HG03139 (cell line): ENCODE data around the gene TBC1D4.
A peak's percentile ranks its signal among the peaks of the same experiment; 100 is the strongest.

Experiments used
- ATAC-seq: cut with Tn5 transposase; IDR thresholded peaks from one replicate; pipeline ENCODE4 v1.9.1; 2021; ENCODE audit not compliant: unreplicated experiment

TBC1D4 gene

DNA sequence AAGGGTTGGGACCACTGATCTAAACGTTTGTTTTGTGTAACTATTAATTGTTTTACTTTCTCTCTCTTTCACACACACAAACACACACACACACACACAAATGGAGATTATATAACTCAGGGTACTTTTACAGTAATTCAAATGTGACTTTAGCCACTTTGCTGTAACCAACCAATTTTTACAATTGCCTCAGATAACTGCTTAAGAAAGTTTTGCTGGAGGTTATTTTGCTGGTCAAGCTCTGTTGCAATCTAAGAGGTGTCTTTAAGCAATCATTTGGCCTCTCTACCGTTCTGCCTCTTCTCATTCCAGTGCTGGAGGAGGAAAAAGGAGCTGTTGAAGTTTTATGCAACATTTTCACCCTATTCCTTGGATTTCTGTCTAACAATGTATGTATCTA is 63.0 kb downstream of the TBC1D4 start:
- ATAC-seq = no peak

DNA sequence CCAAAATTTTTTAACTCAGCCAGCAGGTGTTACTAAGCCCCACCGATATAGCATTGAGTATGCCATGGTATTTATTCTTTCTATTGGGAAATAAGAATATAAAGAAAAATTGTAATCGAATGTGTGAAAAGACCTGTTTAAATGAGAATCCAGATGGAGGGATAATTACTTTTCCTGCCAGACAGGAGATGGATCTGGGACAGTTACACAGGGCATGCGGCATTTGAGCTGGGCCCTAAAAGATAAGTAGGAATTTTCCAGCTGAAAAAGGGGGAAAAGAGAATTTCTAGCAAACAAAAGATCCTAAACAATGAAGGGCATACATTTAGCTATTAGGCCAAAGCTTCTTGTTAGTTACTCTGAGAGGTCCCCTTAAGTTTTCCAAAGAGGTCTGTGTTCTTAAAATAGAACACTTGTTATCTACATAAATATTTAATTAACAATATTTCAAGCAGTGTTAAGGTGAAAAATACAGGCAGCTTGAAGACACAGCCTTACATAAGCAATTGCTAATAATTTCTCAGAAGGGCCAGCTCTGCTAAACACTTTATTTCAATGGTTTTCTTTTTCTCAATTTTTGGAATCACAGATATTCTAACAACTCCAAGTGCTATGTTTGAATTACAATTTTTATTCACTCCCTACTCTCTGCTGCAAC is 63.7 kb downstream of the TBC1D4 start:
- ATAC-seq = no peak

DNA sequence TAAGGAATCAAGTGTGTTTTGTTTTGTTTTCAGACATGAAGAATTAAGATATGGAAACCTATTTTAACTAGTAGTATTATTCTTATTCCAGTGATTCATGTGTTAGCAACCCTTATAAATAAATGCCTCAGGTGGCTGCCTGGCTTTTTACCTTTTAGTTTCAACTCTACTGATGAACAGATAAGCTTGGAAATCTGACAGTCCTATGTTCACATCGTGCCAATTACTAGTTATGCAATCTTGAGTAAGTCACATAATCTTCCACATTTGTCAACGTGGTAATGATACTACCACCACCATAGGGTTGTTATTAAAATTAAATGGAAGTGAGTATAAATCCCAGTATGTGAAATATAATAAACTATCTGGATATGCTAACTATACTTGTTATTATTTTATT is 64.3 kb downstream of the TBC1D4 start:
- no peak for ATAC-seq

DNA sequence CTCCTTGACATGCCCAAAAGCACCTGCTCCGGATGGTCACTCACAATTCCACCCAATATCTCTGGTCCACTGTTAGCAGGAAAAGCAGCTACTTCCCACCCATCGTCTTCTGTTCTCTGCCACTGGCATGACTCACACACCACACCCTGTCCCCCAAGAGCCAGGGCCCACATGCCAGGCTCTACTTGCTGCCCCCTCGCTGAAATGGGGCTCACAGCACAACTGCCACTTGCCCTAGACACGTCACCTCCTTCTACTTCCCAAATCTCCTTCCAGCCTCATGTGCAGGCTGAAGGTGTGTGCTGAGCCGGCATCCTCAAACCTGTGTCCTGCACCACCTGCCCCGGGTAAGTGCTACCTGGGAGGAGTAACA is 65.0 kb downstream of the TBC1D4 start:
- ATAC-seq = no peak

DNA sequence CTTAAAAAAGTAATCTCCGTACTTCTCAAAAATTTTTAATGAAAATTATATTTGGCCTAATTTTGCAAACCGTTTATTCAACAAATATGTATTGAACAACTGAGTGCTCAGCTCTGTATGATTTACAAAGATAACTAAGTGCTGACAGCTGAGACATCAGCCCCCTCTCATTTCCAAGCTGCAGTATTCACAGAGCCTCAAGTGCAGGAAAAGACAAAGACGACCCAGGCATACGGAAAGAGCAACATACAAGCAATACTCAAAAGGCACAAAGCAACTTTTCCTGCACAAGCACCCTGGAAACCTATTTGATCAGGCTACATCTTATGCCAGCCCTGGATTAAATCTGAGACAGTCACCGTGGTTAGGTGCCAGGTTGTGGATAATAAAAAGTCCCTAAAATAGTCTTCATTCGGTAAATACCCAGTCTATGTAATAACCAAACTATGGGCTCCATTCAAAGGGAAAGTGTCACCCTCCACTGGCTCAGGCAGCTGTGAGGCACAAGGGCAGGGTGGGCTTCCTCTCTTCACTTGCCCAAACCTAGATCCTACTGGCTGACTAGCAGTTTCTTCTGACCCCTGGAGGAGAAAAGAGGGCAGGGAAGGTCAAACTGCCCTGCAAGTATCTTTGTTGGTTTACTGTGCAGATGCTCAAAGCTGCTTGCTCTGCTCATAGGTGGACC is 65.5 kb downstream of the TBC1D4 start:
- ATAC-seq = peak; percentile 59

DNA sequence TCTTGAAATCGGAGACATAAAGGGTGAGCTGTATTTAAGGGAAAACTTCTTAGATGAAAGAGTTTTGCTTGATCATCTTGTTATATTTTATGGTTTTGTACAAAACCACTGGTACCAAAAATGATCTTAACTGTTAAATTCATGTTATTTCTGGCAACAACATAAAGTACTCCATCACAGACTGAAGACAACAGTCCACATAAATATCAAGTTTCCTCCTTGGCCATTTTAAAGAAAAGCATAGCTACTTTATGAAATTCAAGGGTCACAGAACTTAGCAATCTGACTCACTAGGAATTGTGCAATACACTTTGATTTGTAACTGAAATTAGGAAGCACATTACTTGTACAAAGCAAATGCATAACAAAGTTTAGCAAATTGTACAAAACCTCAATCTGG is 66.3 kb downstream of the TBC1D4 start:
- no peak for ATAC-seq

DNA sequence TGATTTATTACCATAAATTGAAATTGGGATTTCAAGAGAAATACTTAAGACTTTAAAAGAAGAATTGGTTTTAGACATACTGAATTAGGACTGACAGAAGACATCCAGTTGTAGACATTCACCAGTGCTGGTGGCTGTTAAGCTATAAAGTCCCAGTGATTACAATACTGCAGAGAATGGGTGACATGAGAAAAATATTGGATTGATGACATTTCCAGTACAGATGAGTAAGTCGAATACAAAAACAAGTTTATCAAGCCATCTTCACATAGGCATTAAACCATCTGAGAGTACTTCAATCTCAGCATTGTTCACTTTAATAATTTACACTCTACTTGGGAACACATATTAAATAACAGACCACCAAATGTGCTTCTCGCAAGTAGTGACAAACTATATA is 66.8 kb downstream of the TBC1D4 start:
- ATAC-seq = no peak

DNA sequence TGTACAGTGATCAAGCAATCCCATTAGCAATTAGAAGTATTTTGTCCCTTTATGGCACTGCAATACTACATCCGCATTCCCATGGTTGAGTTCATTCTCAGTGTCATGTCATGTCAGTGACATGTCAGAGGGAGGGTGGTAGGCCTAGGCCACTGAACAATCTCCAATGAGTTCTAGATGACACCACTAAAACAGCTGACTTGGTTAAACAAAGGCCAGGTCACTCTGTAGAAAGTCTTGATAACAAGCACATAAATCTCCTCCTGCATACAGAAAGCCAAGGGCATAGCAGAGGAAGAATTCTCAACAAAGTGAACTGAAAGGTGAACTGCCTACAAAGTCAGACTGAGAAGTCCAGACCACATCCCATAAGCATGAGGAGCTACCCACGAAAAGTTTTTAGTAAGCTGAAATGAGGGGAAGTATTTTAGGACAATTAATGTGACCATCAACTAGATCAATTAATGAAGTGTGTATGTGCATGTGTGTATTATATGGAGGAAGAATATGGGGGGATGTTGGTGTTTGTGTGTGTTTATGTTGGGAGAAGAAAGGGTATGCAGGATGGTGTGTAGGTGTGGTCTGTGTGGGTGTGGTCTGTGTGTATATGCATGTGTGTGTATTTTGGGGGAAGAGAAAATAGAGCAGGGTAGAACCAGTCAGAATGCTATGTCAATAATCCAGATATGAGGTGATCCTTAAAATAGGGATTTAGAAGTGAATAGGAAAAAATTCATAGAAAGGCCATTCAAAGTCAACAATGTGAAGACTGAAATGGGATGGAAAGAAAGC is 67.7 kb downstream of the TBC1D4 start:
- no peak for ATAC-seq

DNA sequence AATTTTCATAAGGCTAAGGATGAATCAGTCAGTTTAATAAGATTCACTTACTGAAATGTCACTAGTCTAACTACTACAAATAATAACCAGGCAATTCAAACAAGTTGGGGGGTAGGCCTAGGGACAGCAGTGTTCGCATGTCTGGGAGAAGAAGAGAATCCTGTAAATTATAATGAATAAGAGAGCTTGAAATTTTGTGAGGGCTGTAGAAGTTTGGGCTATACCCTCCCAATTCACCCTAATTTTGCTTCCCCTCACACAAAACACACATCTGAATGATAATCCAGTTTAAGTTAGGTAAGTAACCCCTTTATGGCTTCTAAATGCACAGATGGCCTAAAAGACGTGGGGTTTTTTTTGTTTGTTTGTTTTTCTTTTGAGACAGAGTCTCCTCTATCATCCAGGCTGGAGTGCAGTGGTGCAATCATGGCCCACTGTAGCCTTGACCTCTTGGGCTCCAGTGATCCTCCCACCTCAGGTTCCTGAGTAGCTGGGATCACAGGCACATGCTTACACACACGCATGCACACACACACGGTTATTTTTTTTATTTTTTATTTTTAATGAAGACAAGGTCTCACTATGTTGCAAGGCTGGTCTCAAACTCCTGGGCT is 69.9 kb downstream of the TBC1D4 start:
- no peak for ATAC-seq

DNA sequence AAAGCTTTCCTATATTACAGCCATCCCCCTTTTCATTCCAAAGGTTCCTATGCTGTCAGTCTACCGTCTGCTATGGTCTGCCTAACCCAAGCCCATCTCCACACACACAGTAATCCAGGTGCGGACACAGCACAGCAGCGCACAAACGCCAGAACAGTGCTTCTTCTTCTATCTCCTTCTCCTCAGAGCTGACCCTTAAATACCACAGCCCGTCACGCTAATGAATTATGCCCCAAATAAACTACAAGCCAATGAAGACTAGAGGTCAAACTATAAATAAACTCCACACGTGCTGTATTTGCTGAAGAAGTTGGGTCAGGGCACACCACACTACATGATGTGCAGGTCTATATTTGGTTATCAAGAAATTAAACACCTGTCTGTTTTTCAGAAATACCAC is 71.8 kb downstream of the TBC1D4 start:
- no peak for ATAC-seq

DNA sequence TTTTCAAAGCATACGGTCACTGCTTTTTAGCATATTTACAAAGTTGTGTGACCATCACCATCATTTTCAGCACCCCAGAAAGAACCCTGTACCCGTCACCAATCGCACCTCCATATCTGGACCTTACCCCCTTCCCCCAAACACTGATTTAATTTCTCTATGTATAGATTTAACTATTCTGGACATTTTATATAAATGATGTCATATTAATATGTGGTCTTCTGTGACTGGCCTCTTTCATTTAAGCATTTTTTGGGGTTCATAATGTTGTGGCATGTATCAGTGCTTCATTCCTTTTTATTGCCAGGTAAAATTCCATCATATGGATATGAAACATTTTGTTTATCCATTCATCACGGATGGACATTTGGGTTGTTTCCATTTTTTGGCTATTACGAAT is 74.0 kb downstream of the TBC1D4 start:
- ATAC-seq = no peak

DNA sequence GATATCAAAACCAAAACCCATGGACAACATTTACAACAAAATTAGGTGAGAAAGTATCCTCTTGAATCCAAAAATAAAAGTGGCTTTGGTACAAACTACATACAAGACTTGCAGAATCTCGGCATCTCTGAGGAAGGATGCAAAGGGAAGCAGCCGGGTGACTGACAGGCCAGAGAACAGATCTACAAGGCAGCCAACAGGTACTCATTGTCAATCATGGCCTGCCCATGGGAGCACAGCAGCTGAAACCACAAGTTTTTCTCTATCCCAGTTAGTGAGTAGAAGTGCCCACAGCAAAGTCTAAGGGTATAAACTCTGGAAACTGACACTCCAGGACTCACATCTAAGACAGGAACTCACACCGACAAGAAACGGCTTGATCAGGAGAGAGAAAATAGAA is 74.5 kb downstream of the TBC1D4 start:
- ATAC-seq = no peak

DNA sequence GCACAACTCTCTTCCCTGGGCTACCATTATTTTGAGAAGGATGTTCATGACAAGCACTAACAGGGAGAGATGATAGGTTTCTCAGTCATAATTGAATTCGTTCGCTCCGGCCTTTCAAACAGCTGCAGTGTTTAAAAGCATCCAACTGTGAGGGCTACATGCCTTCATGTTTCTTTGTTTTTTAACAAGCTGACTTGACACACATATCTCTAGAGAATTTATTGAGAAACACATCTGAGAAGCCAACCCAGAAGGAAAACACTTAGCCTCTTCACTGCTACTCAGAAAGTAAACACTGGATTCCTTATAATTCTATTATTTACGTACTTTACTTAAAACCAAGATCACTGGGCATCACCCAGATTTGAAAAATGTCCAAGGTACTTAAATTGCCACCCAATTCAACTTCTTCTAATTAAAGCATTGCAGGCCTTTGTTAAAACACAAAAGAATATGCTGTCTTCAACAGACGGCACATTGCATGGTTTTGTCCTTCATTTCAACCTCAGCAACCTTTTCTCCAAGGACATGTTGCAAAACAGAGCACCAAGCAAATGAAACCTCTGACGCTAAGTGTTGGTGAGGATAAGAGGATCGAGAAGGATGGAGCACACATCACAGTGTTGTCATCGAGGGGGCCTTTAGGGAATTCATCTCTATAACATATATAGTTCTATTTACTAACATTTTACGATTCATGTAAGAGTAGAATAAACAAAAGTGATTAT is 75.8 kb downstream of the TBC1D4 start:
- no peak for ATAC-seq

DNA sequence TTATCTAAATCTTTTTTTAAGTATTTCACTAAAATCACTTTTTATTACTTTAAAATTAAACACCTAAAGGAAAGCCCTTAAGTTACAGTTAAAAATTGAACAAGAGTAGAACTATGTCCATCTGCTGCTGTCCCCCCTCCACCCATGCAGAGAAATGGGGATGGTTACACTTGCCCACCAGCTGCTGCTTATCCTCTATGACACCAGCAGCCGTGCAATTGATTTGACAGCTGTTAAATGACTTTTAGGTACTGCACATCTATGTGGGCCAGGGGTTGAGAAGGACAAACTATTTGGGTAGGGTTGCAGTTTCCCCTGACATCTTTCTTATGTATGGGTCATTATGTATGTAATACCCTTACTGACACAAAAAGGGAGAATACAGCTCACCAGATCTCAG is 77.2 kb downstream of the TBC1D4 start:
- ATAC-seq = no peak

DNA sequence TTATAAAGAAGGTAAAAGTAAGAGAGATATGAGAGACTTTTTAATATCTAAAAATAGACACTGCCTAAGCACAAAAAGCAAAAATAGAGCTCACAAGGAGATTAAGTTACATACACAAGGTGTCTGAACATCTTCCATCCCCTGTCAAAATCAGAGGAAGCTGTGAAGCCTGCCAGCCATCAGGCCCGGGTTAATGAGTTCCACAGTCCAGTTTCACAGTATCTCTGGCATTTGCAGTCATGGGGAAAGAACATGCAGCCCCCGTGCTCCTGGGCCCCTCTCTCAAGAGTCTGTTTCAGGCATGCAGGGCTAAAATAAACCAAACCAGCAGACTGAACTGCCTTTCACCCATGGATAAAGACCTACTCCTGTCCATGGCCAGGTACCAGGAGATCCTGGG is 79.2 kb downstream of the TBC1D4 start:
- peak; percentile 55 for ATAC-seq

DNA sequence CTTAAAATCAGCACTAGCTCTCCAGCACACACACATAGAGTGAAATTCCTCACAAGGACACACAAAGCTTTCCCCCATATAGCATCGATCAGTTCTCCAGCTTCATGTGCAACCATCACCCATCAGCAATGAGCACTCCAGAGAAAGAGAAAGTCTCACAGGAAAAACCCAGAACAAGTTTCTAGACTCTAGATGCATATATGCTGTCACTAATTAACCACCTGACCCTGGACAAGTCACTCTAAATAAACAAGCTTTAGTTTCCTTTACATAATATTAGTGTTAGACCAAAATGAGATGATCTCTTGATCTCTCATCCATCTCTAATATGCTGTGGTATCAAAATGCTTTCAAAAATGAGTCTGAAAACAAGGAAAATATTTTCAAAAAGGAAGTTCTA is 81.2 kb downstream of the TBC1D4 start:
- ATAC-seq = no peak

DNA sequence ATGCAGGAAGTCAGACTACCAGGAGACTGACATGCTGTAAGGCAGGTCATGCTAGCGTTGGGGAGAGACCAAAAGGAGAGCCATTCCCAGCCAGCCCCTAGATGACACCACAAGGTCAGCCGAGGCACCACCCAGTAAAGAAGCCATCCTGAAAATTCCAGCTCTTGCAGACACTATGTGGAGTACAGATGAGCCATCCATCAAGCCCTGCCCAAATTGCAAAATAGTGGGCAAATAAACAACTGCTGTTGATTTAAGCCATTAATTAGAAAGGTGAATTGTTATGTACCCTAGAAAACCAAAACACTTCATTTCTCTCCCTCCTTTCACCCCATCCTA is 82.1 kb downstream of the TBC1D4 start:
- ATAC-seq = no peak

DNA sequence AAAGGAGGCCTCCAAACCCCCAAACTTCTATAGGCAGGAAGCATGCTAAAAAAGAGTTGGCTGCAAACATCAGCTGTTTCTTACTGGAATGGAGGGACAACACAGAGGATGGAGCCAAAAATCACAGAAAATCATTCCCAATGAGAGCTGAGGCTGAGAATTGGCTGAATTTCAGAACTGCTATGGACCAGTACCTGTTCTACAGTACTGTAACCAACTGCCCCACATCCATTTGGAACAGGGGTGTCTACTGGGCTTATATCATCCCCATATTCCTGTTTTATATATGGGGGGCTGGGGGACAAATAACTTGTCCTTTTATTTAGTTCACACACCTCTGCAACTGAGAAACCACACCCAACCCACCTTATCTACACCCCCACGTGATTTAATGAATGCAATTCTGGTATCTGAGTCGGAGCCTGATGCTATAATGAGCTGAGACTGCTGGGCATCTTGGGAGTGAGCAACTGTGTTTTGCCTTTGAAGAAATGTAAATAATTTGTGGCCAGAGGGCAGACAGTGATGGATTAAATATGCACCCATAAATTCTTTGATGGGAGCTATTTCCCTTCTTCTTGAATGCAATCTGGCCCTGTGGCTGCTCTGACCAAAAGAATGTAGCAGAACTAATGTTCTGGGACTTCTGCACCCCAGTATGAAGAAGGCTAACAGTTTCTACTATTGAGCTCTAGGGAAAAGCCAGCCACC is 82.6 kb downstream of the TBC1D4 start:
- ATAC-seq = no peak

DNA sequence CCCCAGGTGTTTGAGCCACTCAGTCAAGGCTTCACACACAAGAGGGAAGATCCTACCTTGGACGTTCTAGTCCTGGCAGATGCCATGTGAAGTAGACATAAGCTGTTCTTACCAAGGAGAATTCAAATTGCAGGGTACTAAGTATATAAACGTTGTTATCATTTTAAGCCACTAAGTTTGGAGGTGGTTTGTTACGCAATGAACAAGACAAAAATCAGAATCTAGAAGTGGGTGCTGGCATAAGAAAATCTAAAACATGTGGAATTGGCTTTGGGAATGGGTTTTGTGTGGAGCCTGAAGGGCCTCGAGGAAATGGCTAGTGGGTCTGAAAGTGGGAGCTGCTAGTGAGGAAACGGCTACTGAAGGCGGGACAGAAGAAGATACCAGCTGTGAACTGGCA is 83.9 kb downstream of the TBC1D4 start:
- no peak for ATAC-seq

DNA sequence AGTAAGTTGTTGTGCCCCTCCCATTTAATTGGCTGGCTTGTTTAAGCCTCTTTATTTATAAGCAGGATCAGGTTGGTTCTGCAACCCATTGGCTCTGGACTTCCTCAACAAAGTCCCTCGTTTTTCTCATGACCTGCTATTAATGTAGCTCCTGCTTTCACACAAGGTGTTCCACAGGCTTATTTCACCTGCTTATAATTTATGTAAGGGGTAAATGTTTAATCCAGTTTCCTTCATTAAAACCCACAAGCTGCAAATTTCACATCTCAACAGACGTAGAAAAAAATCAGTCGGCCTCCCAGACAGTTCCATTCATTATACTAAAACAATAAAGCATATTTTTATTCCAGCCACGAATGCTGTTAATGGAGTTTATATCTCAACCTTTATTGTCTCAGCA is 86.1 kb downstream of the TBC1D4 start:
- no peak for ATAC-seq

DNA sequence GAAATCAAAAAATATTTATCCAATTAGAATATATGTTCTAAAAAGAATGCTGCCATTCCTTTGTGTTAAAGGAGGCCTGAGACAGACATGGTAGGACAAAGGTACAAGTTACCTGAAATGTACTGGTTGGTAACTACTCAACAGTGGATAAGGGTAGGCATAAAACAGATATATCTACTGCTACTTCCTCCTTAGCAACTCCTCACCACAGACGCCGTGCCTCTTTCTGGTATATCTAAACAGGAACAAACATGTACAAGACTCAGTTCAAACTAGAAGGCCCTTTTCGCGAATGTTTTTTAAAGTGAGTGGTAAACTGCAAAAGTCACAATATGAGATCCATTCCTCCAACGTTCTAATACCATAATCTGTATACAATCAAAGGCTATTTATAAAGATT is 86.9 kb downstream of the TBC1D4 start:
- ATAC-seq = peak; percentile 82
